B cell (primary cell): ENCODE data around the gene RXYLT1.

Source experiments
- EZH2 ChIP-seq: IDR thresholded peaks from 2 replicates; pipeline ENCODE4 v1.6.1; 2012; ENCODE audit warnings: borderline replicate concordance, low read depth, mild to moderate bottlenecking, moderate library complexity, low read length; ENCODE audit not compliant: insufficient read depth, poor library complexity, severe bottlenecking
- TF ChIP-seq, protein P1 (sequence below): fragments of 200-600 bp; IDR thresholded peaks from one replicate; pipeline ENCODE4 v1.8.0; 2022; ENCODE audit warnings: antibody characterized with exemption, mild to moderate bottlenecking

DNA sequence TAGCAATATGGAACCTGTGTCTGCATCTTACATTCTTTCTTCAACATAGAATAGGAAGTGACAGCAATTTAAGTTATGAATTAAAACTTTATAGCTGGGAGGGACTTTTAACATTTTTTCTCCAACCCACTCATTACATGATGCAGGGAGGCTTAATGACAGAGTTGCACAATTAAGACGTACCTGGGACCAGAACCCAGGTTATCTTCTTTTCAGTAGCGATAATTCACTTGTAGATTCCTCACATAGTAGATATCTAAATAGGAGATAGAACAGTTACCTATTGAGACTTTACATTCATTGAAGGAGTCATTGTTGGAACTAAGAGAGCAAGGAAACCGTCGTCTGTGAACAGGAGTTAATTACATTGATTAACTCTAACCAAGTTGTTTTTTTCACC lies 69.9 kb downstream of the RXYLT1 start:
- TF ChIP-seq, protein P1, sequence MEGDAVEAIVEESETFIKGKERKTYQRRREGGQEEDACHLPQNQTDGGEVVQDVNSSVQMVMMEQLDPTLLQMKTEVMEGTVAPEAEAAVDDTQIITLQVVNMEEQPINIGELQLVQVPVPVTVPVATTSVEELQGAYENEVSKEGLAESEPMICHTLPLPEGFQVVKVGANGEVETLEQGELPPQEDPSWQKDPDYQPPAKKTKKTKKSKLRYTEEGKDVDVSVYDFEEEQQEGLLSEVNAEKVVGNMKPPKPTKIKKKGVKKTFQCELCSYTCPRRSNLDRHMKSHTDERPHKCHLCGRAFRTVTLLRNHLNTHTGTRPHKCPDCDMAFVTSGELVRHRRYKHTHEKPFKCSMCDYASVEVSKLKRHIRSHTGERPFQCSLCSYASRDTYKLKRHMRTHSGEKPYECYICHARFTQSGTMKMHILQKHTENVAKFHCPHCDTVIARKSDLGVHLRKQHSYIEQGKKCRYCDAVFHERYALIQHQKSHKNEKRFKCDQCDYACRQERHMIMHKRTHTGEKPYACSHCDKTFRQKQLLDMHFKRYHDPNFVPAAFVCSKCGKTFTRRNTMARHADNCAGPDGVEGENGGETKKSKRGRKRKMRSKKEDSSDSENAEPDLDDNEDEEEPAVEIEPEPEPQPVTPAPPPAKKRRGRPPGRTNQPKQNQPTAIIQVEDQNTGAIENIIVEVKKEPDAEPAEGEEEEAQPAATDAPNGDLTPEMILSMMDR: no peak
- TF ChIP-seq EZH2: no peak
